ENCODE results near the gene BCAS4. TPM values are rescaled to one million over a fixed set of nuclear protein-coding genes. Genes with fewer than 3 reads are reported as not detected.

Gene BCAS4
- total RNA-seq, 1 experiment from 2014 or later, result 25.8 TPM

DNA sequence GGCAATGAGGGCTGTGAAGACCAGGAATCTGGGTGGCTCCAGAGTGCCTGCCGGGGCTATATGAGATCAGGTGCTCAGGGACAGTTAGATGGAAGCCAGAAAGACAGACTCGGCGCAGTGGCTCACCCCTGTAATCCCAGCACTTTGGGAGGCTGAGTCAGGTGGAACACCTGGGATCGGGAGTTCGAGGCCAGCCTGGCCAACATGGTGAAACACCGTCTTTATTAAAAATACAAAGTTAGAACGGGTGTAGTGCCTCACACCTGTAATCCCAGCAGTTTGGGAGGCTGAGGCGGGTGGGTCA is 43.4 kb downstream of the BCAS4 start:
- TF ChIP-seq, protein P1, sequence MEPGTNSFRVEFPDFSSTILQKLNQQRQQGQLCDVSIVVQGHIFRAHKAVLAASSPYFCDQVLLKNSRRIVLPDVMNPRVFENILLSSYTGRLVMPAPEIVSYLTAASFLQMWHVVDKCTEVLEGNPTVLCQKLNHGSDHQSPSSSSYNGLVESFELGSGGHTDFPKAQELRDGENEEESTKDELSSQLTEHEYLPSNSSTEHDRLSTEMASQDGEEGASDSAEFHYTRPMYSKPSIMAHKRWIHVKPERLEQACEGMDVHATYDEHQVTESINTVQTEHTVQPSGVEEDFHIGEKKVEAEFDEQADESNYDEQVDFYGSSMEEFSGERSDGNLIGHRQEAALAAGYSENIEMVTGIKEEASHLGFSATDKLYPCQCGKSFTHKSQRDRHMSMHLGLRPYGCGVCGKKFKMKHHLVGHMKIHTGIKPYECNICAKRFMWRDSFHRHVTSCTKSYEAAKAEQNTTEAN (CRISPR knock-in tag; IDR thresholded peaks at IDR 0.05), result no peak
- no peak for TF ChIP-seq NFYB (CRISPR knock-in tag; conservative IDR thresholded peaks at IDR 0.05; ENCODE audit: low read depth)
- no peak for TF ChIP-seq IRF2 (CRISPR knock-in tag; IDR thresholded peaks at IDR 0.05; ENCODE audit: borderline replicate concordance, low read depth)
- TF ChIP-seq, protein P2, sequence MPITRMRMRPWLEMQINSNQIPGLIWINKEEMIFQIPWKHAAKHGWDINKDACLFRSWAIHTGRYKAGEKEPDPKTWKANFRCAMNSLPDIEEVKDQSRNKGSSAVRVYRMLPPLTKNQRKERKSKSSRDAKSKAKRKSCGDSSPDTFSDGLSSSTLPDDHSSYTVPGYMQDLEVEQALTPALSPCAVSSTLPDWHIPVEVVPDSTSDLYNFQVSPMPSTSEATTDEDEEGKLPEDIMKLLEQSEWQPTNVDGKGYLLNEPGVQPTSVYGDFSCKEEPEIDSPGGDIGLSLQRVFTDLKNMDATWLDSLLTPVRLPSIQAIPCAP (CRISPR knock-in tag; IDR thresholded peaks at IDR 0.05), result no peak
- TF ChIP-seq CBFB (CRISPR knock-in tag; IDR thresholded peaks at IDR 0.05; ENCODE audit: low read depth), result no peak
- ChIA-PET CTCF (no interaction called here), POLR2A (no interaction called here)
- DNase-seq (ENCODE audit: low spot score) (no peak), ATAC-seq (no peak)
- Mint-ChIP-seq H3K4me1 (no peaks in the 10 kb centered on the region), H3K9me3 (no peaks in the 10 kb centered on the region), H3K4me3 (no peak overlapping the region), H3K36me3 (no peaks in the 10 kb centered on the region), H3K27me3 (ENCODE audit: low read depth) (no peaks in the 10 kb centered on the region), H3K27ac (peak overlapping the region; percentile 39; the same call in 1 of the 2 replicates)

DNA sequence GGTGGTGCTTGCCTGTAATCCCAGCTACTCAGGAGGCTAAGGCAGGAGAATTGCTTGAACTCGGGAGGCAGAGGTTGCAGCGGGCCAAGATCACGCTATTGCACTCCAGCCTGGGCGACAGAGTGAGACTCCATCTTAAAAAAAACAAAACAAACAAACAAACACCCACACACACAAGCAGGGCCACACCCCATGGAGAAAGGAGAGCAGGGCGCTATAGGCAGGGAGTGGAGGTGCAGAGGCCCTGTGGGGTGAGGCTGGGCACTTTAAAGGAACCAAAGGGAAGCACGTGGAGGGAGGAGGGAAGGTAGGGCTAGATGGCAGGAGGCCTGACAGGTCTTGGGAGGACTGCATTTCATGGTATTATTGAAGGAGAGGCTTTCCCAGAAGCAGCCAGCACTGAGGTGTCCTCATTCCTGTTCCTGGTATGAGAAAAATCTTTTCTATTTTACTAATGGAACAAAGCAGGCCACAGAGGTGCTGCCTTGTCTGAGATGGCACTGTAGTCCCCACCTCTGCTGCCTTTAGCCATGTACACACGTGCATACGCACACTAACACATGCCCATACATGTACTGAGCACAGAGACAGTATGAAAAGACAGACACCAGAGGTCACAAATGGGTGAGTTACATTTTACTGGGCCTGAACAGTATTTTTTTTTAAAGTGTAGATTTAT is 44.0 kb downstream of the BCAS4 start:
- POLR2A ChIA-PET, result no interaction called here
- Mint-ChIP-seq H3K4me3 (no peak overlapping the region), H3K4me1 (no peaks in the 10 kb centered on the region), H3K27ac (peak overlapping the region; percentile 40; the same call in 1 of the 2 replicates), H3K27me3 (ENCODE audit: low read depth) (no peaks in the 10 kb centered on the region), H3K36me3 (no peaks in the 10 kb centered on the region), H3K9me3 (no peaks in the 10 kb centered on the region)
- ATAC-seq (no peak), DNase-seq (ENCODE audit: low spot score) (no peak)
- CTCF ChIA-PET, result interaction anchor here (1.1 kb wide), 1 partner anchor 44 kb away, joined by 4 read pairs; the partner anchor contains the start of gene BCAS4
- TF ChIP-seq CREB1 (CRISPR knock-in tag; IDR thresholded peaks at IDR 0.05), result no peak
- TF ChIP-seq, protein P3, sequence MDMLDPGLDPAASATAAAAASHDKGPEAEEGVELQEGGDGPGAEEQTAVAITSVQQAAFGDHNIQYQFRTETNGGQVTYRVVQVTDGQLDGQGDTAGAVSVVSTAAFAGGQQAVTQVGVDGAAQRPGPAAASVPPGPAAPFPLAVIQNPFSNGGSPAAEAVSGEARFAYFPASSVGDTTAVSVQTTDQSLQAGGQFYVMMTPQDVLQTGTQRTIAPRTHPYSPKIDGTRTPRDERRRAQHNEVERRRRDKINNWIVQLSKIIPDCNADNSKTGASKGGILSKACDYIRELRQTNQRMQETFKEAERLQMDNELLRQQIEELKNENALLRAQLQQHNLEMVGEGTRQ (CRISPR knock-in tag; IDR thresholded peaks at IDR 0.05), result no peak
- TF ChIP-seq NFE2L1 (CRISPR knock-in tag; IDR thresholded peaks at IDR 0.05), result no peak
- no peak for TF ChIP-seq HMGA2 (CRISPR knock-in tag; IDR thresholded peaks at IDR 0.05)
- TF ChIP-seq, protein P4, sequence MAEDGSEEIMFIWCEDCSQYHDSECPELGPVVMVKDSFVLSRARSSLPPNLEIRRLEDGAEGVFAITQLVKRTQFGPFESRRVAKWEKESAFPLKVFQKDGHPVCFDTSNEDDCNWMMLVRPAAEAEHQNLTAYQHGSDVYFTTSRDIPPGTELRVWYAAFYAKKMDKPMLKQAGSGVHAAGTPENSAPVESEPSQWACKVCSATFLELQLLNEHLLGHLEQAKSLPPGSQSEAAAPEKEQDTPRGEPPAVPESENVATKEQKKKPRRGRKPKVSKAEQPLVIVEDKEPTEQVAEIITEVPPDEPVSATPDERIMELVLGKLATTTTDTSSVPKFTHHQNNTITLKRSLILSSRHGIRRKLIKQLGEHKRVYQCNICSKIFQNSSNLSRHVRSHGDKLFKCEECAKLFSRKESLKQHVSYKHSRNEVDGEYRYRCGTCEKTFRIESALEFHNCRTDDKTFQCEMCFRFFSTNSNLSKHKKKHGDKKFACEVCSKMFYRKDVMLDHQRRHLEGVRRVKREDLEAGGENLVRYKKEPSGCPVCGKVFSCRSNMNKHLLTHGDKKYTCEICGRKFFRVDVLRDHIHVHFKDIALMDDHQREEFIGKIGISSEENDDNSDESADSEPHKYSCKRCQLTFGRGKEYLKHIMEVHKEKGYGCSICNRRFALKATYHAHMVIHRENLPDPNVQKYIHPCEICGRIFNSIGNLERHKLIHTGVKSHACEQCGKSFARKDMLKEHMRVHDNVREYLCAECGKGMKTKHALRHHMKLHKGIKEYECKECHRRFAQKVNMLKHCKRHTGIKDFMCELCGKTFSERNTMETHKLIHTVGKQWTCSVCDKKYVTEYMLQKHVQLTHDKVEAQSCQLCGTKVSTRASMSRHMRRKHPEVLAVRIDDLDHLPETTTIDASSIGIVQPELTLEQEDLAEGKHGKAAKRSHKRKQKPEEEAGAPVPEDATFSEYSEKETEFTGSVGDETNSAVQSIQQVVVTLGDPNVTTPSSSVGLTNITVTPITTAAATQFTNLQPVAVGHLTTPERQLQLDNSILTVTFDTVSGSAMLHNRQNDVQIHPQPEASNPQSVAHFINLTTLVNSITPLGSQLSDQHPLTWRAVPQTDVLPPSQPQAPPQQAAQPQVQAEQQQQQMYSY (CRISPR knock-in tag; IDR thresholded peaks at IDR 0.05), result no peak
- TF ChIP-seq, protein P5, sequence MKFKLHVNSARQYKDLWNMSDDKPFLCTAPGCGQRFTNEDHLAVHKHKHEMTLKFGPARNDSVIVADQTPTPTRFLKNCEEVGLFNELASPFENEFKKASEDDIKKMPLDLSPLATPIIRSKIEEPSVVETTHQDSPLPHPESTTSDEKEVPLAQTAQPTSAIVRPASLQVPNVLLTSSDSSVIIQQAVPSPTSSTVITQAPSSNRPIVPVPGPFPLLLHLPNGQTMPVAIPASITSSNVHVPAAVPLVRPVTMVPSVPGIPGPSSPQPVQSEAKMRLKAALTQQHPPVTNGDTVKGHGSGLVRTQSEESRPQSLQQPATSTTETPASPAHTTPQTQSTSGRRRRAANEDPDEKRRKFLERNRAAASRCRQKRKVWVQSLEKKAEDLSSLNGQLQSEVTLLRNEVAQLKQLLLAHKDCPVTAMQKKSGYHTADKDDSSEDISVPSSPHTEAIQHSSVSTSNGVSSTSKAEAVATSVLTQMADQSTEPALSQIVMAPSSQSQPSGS (CRISPR knock-in tag; IDR thresholded peaks at IDR 0.05; ENCODE audit: borderline replicate concordance, low read depth), result no peak
- TF ChIP-seq SMAD3 (CRISPR knock-in tag; IDR thresholded peaks at IDR 0.05; ENCODE audit: borderline replicate concordance), result no peak
- TF ChIP-seq, protein P6, sequence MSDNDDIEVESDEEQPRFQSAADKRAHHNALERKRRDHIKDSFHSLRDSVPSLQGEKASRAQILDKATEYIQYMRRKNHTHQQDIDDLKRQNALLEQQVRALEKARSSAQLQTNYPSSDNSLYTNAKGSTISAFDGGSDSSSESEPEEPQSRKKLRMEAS (CRISPR knock-in tag; IDR thresholded peaks at IDR 0.05), result no peak
- TF ChIP-seq JUN (CRISPR knock-in tag; IDR thresholded peaks at IDR 0.05), result no peak
- TF ChIP-seq, protein P7, sequence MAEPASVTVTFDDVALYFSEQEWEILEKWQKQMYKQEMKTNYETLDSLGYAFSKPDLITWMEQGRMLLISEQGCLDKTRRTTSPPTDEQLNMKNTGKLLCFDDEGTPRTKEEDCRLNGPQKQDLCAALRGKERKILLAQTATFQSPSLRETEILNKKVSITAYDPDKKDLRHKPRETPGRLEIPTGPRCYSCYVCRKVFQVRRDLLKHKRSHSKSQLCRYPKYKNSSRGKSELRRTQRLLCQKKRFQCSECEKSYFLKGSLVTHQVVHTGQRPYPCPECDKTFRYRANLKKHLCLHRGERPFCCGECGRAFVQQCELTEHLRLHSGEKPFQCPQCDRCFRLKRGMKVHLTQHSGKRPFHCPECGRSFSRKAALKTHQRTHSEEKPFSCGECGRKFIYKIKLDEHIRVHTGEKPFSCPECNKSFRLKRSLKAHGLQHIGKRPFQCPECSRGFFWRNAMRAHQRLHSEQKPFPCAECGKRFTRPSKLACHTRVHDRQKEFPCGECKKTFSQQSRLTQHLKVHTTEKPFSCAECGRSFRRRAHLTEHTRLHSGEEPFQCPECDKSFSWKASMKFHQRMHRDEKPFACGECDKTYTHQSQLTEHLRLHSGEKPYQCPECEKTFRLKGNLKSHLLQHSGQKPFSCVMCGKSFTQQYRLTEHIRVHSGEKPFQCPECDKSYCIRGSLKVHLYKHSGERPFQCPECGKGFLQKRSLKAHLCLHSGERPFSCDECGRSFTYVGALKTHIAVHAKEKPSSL (CRISPR knock-in tag; conservative IDR thresholded peaks at IDR 0.05), result no peak
- TF ChIP-seq, protein P8, sequence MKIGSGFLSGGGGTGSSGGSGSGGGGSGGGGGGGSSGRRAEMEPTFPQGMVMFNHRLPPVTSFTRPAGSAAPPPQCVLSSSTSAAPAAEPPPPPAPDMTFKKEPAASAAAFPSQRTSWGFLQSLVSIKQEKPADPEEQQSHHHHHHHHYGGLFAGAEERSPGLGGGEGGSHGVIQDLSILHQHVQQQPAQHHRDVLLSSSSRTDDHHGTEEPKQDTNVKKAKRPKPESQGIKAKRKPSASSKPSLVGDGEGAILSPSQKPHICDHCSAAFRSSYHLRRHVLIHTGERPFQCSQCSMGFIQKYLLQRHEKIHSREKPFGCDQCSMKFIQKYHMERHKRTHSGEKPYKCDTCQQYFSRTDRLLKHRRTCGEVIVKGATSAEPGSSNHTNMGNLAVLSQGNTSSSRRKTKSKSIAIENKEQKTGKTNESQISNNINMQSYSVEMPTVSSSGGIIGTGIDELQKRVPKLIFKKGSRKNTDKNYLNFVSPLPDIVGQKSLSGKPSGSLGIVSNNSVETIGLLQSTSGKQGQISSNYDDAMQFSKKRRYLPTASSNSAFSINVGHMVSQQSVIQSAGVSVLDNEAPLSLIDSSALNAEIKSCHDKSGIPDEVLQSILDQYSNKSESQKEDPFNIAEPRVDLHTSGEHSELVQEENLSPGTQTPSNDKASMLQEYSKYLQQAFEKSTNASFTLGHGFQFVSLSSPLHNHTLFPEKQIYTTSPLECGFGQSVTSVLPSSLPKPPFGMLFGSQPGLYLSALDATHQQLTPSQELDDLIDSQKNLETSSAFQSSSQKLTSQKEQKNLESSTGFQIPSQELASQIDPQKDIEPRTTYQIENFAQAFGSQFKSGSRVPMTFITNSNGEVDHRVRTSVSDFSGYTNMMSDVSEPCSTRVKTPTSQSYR (CRISPR knock-in tag; IDR thresholded peaks at IDR 0.05), result no peak
- TF ChIP-seq, protein P9, sequence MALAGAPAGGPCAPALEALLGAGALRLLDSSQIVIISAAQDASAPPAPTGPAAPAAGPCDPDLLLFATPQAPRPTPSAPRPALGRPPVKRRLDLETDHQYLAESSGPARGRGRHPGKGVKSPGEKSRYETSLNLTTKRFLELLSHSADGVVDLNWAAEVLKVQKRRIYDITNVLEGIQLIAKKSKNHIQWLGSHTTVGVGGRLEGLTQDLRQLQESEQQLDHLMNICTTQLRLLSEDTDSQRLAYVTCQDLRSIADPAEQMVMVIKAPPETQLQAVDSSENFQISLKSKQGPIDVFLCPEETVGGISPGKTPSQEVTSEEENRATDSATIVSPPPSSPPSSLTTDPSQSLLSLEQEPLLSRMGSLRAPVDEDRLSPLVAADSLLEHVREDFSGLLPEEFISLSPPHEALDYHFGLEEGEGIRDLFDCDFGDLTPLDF (CRISPR knock-in tag; IDR thresholded peaks at IDR 0.05), result no peak
- TF ChIP-seq, protein P10, sequence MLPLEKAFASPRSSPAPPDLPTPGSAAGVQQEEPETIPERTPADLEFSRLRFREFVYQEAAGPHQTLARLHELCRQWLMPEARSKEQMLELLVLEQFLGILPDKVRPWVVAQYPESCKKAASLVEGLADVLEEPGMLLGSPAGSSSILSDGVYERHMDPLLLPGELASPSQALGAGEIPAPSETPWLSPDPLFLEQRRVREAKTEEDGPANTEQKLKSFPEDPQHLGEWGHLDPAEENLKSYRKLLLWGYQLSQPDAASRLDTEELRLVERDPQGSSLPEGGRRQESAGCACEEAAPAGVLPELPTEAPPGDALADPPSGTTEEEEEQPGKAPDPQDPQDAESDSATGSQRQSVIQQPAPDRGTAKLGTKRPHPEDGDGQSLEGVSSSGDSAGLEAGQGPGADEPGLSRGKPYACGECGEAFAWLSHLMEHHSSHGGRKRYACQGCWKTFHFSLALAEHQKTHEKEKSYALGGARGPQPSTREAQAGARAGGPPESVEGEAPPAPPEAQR (CRISPR knock-in tag; IDR thresholded peaks at IDR 0.05), result no peak
